ENCODE results near the gene AGPAT1. TPM values are rescaled to one million over a fixed set of nuclear protein-coding genes. Genes with fewer than 3 reads are reported as not detected.

The AGPAT1 gene
- total and polyA plus RNA-seq, 2 of the 8 experiments (the other 6 are each of a cell fraction or from before 2014, with no cell fraction given): 96.0 to 222 TPM

- H3K9me3 ChIP-seq (ENCODE audit: insufficient read depth in 2 of 2, low read depth in 1 of 2, low read length in 1 of 2): no peaks in the 10 kb centered on the region
- no peak overlapping the region for H2BK12ac ChIP-seq (ENCODE audit: low read depth, low read length)
- H2BK120ac ChIP-seq (replicated peaks; ENCODE audit: low read depth, low read length): no peak overlapping the region
- peaks cover 7% of the 10 kb centered on the region; the same call in 1 of the 2 replicates for H3K23me2 ChIP-seq (ENCODE audit: low read depth, low read length)
- H3K14ac ChIP-seq (ENCODE audit: insufficient read length): no peak overlapping the region
- no peak overlapping the region for H2BK20ac ChIP-seq (ENCODE audit: low read length)
- peaks cover 8 to 42% (median 24%) of the 10 kb centered on the region in 4 experiments for H3K4me1 ChIP-seq (replicated peaks in 1 of 4; ENCODE audit: control insufficient read depth in 3 of 4, insufficient read depth in 4 of 4, low read length in 3 of 4)
- no peak overlapping the region for H3K56ac ChIP-seq (replicated peaks; ENCODE audit: insufficient read length, low read depth, low read length)
- DNase-seq (ENCODE audit: low read depth in 1 of 2, low spot score in 2 of 2) (no peak), FAIRE-seq (no peak)
- H2BK15ac ChIP-seq (ENCODE audit: low read length): no peak overlapping the region
- no peaks in the 10 kb centered on the region for H4K20me1 ChIP-seq (replicated peaks in 1 of 2; ENCODE audit: control insufficient read depth in 1 of 2, insufficient read depth in 2 of 2, low read length in 2 of 2)
- H4K5ac ChIP-seq (ENCODE audit: insufficient read length, low read depth, low read length): no peak overlapping the region
- CTCF ChIA-PET (ENCODE audit: partially characterized antibody): interaction anchor here (1.3 kb wide), 2 partner anchors 24 to 46 kb away, joined by 3 to 4 read pairs; no protein-coding TSS in a partner anchor
- H3K23ac ChIP-seq (ENCODE audit: insufficient read length): no peak overlapping the region
- no peak overlapping the region for H3K27ac ChIP-seq (ENCODE audit: low read depth, low read length)
- no peak overlapping the region for H3K9ac ChIP-seq (replicated peaks in 1 of 4; ENCODE audit: extremely low read depth in 1 of 4, low read depth in 3 of 4, low read length in 3 of 4)
- H3K27me3 ChIP-seq (replicated peaks in 1 of 4; ENCODE audit: control insufficient read depth in 3 of 4, extremely low read depth in 1 of 4, insufficient read depth in 3 of 4, low read length in 3 of 4): no peaks in the 10 kb centered on the region
- no peak overlapping the region for H3K18ac ChIP-seq (ENCODE audit: extremely low read depth, low read length)
- peak overlapping the region in 3 of 4 experiments; percentile 55 to 61 (median 60); a peak in 4 of 8 replicates for H3K4me3 ChIP-seq (ENCODE audit: extremely low read depth in 1 of 4, insufficient read depth in 2 of 4, low read depth in 3 of 4, low read length in 4 of 4)
- no peak overlapping the region for H3K4ac ChIP-seq (replicated peaks; ENCODE audit: insufficient read length, low read depth, low read length)
- H2AFZ ChIP-seq (ENCODE audit: low read length): no peak overlapping the region
- H2BK5ac ChIP-seq (ENCODE audit: low read depth, low read length): no peak overlapping the region
- H3K36me3 ChIP-seq (ENCODE audit: control insufficient read depth in 2 of 4, insufficient read depth in 4 of 4, low read length in 3 of 4): no peaks in the 10 kb centered on the region
- no peak overlapping the region for H4K8ac ChIP-seq (ENCODE audit: extremely low read depth, insufficient read depth, low read length)
- peaks cover 0 to 2% of the 10 kb centered on the region in 2 experiments; a peak in 2 of 4 replicates for H3K79me2 ChIP-seq (ENCODE audit: control insufficient read depth in 1 of 2, insufficient read depth in 2 of 2, low read length in 2 of 2)
- H2AK5ac ChIP-seq (ENCODE audit: low read depth, low read length): no peak overlapping the region
- WGBS, 2 experiments (ENCODE audit: extremely low coverage in 1 of 2, insufficient coverage in 1 of 2, insufficient read length in 1 of 2, insufficient replicate concordance in 2 of 2, low coverage in 1 of 2, low lambda C conversion rate in 2 of 2, missing lambda C conversion rate in 1 of 2): 90% methylated on average over 4 of the region's 4 CpGs; no CpG with 5 or more reads in 1 of the 2 experiments
- no peak overlapping the region for H4K91ac ChIP-seq (replicated peaks; ENCODE audit: insufficient read length, low read length)
- peak overlapping the region; percentile 77 to 89; a peak in 2 of 4 replicates for H3K4me2 ChIP-seq (ENCODE audit: insufficient read depth in 1 of 2, low read depth in 2 of 2, low read length in 2 of 2)
- H3K79me1 ChIP-seq (ENCODE audit: low read depth, low read length): no peaks in the 10 kb centered on the region; the same call in 1 of the 2 replicates
- TF ChIP-seq ATF2 (IDR thresholded peaks at IDR 0.05; ENCODE audit: low read length) (0 out of 2 replicates have a peak, but pooled peaks have one; percentile 8), E2F6 (IDR thresholded peaks at IDR 0.05) (no peak)
- POLR2A ChIA-PET (ENCODE audit: partially characterized antibody): interaction anchor here (1.4 to 13.3 kb wide), 6 partner anchors 15 to 777 kb away, joined by 4 to 194 read pairs (median 9); partner anchors contain the start of genes AGPAT1, ATF6B, FKBPL and PRRT1
Observed at GRCh38 chr6:32194388-32194787, 18.5 kb upstream of the AGPAT1 start.
